HG02840 (cell line): ENCODE data around the gene GRAPL.
"Not testable (repeated sequence)": the region's sequence is repeated elsewhere in the genome, so short reads cannot be mapped to it uniquely, and the experiment has no call there.

Experiments used
- ATAC-seq: cut with Tn5 transposase; IDR thresholded peaks from one replicate; pipeline ENCODE4 v1.9.1; 2021; ENCODE audit warnings: mild to moderate bottlenecking, moderate library complexity, moderate number of reproducible peaks; ENCODE audit not compliant: unreplicated experiment, low FRiP score

GRAPL gene

GRCh38 chr17:19187883-19188869 lies 60.8 kb downstream of the GRAPL start:
- not testable (repeated sequence) for ATAC-seq

DNA sequence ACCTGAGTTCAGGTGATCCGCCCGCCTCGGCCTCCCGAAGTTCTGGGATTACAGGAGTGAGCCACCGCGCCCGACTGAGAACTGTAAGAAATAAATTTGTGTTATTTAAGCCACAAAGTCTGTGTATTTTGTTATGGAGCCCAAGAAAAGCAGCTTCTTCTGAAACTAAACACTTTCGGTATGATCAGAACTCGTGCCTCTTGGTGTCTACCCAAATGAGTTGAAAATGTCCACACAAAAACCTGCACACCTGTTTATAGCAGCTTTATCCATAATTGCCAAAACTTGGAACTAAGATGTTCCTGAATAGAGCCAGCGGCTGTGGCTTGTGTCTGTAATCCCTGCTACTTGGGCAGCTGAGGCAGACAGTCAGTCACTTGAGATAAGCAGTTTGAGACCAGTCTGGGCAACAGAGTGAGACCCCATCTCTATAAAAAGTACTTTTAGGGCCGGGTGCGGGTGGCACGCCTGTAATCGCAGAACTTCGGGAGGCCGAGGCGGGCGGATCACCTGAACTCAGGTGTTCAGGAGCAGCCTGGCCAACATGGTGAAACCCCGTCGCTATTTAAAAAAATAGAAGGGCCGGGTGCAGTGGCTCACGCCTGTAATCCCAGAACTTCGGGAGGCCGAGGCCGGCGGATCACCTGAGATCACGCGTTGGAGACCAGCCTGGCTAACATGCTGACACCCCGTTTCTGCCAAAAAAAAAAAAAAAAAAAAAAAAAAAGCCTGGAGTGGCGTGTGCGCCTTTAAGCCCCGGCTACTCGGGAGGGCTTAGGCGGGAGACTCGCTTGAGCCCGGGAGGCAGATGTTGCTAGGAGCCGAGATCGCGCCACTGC lies 61.7 kb downstream of the GRAPL start:
- ATAC-seq = peak; percentile 79

- ATAC-seq = not testable (repeated sequence)
Observed at GRCh38 chr17:19189781-19190405, 62.5 kb downstream of the GRAPL start.

DNA sequence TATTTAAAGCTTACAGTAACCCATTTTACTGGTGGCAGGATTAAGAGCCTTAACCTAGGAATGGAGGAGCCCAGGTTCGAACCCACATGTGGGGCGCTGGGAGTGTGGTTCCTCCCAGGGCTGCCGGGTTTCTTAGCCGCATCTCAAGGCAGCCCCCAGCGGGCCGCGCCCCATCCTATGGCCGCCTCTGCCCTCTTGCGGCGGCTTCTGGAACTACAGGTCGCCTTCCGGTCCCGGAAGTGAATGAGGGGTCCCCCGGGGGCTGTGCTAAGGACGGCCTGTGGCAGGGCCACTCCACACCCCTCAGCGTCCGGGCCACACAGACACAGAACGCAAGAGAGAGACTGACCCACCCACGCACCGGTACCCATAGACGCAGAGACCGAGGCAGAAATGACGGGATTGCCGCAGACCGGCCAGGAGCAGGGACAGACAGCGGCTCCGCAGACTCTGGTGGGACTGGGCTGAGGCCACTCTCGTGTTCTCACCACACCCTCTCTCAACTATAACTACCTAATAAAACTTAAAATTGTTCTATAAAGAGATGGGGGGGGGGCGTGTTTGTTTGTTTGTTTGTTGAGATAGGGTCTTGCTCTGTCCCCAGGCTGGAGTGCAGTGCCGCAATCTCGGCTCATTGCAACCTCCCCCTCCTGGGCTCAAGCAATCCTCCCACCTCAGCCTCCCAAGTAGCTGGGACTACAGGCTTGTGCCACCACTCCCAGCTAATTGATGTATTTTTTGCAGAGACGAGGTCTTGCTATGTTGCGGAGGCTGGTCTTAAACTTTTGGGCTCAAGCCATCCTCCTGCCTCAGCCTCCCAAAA lies 69.2 kb downstream of the GRAPL start:
- ATAC-seq = not testable (repeated sequence)

DNA sequence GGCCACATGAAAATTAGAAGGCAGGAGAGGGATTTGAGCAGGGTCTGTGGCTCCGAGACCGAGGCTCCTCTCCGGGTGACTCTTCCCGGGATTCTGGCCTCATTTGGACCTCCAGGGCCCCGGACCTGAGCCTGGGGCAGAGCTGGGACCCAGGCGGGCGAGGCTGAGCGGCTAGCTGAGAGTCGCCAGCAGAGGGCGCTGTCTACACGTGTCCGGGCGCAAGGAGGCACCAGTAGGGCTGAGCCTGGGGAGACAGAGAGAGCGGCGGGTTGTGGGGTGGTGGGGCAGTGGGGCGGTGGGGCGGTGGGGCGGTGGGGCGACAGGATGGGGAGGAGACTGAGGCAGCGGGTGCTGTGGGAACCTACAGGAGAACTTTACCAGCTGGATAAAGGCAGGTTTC lies 75.1 kb downstream of the GRAPL start:
- ATAC-seq = not testable (repeated sequence)

GRCh38 chr17:19203429-19203828 lies 76.0 kb downstream of the GRAPL start:
- ATAC-seq = not testable (repeated sequence)
